Adrenal gland (tissue), 5 donors: Measurements from ENCODE around the gene LRIG1.

Experiments used
- POLR2A ChIP-seq, 2 donors: fragments of 450-650 bp; IDR thresholded peaks; one replicate each; pipeline ENCODE4 v1.6.1; 2017; ENCODE audit warnings: antibody characterized with exemption in 2 of 2, mild to moderate bottlenecking in 2 of 2, moderate library complexity in 1 of 2
- TF ChIP-seq, protein P1 (sequence below), 6 experiments: fragments of 450-650 bp in 4 of 6; fragments of 200-600 bp in 2 of 6; sonication (generic) in 1 of 6; IDR thresholded peaks; 1 replicate in 5 of 6; 2 replicates in 1 of 6; pipeline versions ENCODE4 v1.5.1 to v1.8.0; 2016 to 2021; ENCODE audit warnings: antibody characterized with exemption in 6 of 6, mild to moderate bottlenecking in 2 of 6, moderate library complexity in 1 of 6
- donor health status: DM: no; HTN: no; CAD: no.

DNA sequence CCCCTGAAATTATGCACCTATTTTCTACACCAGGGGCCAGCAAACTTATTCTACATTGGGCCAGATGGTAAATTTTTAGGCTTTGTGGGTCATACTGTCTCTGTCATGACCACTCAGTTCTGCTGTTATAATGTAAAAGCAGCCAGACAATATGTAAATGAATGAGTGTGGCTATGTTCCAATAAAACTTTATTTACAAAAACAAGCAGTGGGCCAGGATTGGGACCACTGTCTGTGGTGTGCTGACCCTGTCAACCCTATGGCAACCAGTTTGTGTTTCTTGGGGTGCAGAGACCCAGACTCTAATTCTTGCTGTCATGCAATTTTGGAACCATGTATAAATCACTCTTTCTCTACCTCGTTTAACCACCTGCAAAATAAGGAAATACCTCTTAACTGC is 74.7 kb downstream of the LRIG1 start:
- TF ChIP-seq, protein P1, sequence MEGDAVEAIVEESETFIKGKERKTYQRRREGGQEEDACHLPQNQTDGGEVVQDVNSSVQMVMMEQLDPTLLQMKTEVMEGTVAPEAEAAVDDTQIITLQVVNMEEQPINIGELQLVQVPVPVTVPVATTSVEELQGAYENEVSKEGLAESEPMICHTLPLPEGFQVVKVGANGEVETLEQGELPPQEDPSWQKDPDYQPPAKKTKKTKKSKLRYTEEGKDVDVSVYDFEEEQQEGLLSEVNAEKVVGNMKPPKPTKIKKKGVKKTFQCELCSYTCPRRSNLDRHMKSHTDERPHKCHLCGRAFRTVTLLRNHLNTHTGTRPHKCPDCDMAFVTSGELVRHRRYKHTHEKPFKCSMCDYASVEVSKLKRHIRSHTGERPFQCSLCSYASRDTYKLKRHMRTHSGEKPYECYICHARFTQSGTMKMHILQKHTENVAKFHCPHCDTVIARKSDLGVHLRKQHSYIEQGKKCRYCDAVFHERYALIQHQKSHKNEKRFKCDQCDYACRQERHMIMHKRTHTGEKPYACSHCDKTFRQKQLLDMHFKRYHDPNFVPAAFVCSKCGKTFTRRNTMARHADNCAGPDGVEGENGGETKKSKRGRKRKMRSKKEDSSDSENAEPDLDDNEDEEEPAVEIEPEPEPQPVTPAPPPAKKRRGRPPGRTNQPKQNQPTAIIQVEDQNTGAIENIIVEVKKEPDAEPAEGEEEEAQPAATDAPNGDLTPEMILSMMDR (IDR thresholded peaks at IDR 0.05): no peak
- TF ChIP-seq POLR2A (IDR thresholded peaks at IDR 0.05): no peak
